Measurements from ENCODE around the gene CHRNA4. TPM values are rescaled to one million over a fixed set of nuclear protein-coding genes. Genes with fewer than 3 reads are reported as not detected.

Gene CHRNA4
- total RNA-seq, 1 donor from 2014 or later = 145 TPM

DNA sequence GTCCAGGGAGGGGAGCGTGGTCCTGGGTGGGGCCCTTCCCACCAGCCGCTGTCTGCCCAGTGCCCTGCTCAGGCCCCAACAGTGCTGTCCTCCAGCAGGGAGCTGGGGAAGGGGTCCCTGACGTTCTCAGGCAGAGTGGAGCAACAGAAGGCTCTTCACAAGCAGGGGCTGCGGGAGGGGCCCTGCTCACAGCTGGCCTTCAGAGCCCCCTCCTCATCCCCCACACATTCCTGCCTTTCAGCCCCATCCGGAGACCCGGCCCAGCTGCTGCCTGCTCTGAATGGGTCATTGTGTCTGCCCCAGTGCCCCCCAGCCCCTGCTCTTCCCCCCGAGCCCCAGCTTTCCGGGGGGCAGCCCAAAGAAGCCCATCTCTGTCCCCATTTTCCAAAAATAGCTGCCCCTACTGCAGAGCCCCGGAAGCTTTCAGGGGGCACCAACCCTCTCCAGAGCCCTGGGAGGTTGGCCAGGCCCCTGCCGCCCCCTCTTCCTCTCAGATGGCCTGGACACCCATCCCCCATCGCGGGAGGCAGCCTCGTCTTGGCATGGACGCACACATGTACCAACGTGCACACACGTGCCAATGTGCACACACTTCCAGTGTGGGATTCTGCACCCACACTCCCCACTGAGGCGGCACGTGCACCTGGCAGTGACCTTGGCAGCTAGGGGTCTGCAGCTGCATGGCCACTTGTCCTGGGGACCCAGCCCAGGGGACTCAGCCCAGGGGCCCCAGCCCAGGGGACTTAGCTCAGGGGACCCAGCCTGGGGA is 64.4 kb downstream of the CHRNA4 start:
- DNase-seq (ENCODE audit: low spot score) (no peak), ATAC-seq (no peak)

DNA sequence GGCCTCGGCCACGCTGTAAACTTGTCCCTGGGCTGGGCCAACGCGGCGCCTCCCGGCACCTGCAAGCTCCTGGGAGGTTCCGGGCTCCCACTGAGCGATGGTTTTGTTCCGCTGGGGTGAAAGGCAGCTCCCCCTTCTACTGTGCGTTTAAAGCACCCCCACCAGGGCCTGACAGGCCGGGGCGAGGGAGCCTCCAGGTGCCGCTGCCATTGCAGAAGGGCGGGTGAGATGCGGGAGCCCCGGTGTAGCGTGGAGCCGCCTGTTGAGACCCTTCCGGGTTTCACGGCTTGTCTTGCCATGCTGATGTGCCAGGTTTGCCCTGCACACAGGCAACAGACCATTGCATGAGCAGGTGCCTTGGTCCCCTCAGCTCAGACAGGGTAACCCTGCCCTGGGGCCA is 65.3 kb downstream of the CHRNA4 start:
- DNase-seq (ENCODE audit: low spot score) (no peak), ATAC-seq (no peak)

DNA sequence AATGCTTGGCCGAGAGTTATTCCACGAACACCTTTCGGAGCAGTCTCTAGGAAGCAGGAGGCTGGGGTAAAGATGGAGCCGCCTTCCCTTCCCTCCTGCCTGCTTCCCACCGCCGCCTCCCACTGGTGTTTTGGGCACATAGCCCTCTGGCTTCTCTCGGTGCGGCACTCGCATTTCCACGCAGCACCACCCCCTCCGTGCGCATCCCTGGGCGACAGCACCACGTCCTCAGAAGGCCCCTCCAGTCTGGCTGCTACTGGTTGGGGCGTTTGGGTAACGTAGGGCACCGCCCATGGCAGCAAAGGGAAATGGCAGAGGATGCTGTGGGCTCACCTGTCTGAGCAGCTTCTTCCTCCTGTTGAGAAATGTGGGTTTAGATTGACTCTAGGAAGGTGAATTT is 65.7 kb downstream of the CHRNA4 start:
- DNase-seq (ENCODE audit: low spot score) = no peak
- ATAC-seq = no peak

DNA sequence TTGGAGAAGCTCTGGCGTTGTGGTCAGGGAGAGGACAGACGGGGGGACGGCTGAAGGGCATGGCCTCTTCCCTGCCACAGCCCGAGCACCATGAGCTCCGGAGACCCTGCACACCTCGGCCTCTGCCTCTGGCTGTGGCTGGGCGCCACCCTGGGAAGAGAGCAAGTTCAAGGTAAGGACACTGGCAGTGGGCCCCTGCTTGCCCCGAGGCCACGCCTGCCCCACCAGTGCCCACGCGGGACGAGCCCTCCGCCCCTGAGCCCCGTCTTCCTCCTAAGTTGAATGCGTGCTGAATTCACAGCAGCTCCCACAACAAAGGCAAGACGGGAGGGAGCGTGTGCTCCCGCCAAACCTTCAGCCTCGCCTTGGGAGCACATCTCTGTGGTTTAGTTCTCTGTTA is 66.1 kb downstream of the CHRNA4 start:
- ATAC-seq (no peak), DNase-seq (ENCODE audit: low spot score) (no peak)

DNA sequence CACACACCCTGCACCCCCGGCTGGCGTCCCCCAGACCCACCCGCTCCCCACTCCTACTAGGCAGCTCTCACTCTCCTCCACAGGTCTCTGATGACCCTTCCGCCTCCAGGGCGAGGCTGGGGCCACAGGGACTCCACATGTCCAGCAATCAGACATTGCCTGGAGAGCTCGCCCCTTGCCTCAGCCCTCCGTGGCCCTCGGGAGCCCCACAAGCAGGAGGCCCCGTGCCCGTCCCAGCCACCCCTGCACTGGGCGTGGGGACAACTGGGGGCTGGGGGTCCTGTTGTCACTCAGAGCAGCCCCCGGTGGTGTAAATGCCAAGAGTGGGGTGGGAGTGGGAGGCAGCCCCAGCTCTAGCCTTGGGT is 66.6 kb downstream of the CHRNA4 start:
- DNase-seq (ENCODE audit: low spot score) = no peak
- ATAC-seq = no peak

DNA sequence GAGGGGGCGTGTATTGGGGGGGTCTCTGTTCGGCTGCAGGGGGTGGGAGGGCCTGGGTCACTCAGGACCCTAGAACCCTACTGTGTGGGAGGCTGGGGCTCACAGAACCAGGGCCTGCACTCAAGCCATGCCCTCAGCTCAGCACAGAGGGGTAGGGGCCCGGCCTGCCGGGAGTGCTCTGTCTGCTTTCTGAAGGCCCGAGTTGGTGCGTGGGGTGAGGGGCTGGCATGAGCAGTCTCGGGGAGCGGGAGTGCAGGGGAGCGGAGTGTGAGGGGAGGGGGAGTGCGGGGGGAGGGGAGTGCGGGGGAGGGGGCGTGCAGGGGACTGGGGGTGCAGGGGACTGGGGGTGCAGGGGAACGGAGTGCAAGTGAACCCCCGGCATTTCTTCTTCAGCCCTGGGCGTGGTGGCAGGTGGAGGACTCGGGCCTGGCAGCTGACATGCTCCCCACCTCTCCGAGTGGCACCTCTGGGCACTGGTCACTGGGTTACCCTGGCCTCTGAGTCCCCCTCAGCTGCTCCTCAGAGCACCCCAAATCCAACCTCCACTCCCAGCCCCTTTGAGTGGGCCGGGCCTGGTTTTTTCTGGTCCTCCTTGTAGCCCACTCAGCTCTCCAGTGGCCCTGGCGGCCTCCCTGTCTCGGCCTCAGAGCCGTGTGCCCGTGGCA is 67.1 kb downstream of the CHRNA4 start:
- ATAC-seq = no peak
- no peak for DNase-seq (ENCODE audit: low spot score)

DNA sequence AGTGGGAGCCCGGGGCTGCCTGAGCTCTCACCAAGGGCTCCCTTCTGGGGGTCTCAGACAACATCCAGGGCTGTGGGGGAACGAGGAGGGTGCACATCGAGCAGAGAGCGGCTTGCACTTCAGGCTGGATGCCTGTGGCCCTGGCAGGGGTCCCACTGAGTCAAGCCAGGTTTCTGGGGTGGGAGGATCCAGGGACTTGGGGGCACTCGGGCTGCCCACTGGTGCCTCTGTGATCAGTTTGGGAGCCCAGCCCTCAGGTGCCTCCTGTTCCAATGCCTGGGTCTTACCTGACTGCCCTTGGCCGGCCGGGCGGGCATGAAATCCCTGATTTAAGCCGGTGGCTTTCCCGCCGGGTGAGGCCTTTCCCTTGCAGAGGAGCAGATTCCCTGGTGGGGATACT is 67.7 kb downstream of the CHRNA4 start:
- ATAC-seq (no peak), DNase-seq (ENCODE audit: low spot score) (no peak)

Other genes with a start within 250 kb of the CHRNA4 start
- 18.2 TPM for gene YTHDF1, start 145.2 kb downstream of the CHRNA4 start, total RNA-seq
- not detected for gene BIRC7, start 125.4 kb downstream of the CHRNA4 start, total RNA-seq
- not detected for gene NKAIN4, start 106.9 kb downstream of the CHRNA4 start, total RNA-seq
- gene ARFGAP1, start 88.5 kb downstream of the CHRNA4 start, total RNA-seq = 42.6 TPM
- gene COL20A1, start 68.2 kb downstream of the CHRNA4 start, total RNA-seq = not detected
- gene KCNQ2, start 111.3 kb upstream of the CHRNA4 start, total RNA-seq = not detected
- gene EEF1A2, start 137.7 kb upstream of the CHRNA4 start, total RNA-seq = 0.73 TPM
- 88.0 TPM for gene PPDPF, start 159.4 kb upstream of the CHRNA4 start, total RNA-seq
- 12.0 TPM for gene PTK6, start 176.0 kb upstream of the CHRNA4 start, total RNA-seq
- gene SRMS, start 186.4 kb upstream of the CHRNA4 start, total RNA-seq = not detected
- gene FNDC11, start 192.8 kb upstream of the CHRNA4 start, total RNA-seq = not detected
- 18.1 TPM for gene HELZ2, start 212.9 kb upstream of the CHRNA4 start, total RNA-seq

All from left lobe of liver (tissue), 2 donors.